Muscle of arm (tissue), 14 donors: ENCODE data around the gene GGA2. TPM values are rescaled to one million over a fixed set of nuclear protein-coding genes. Genes with fewer than 3 reads are reported as not detected.
"Not testable (repeated sequence)": the region's sequence is repeated elsewhere in the genome, so short reads cannot be mapped to it uniquely, and the experiment has no call there.

Source experiments
- DNase-seq: peaks from one replicate; pipeline ENCODE4 v3.0.0-alpha.2; 2013
- long read RNA-seq, 11 donors: transcript quantifications; one replicate each; lab custom pipeline, GENCODE V29; 2026
- polyA plus RNA-seq, 12 donors: library from polyadenylated mRNA; unstranded; fragments of 120-200 nt; gene quantifications; one replicate each; pipeline ENCODE4 v1.2.1, GENCODE V29; 2013; ENCODE audit not compliant: insufficient read length in 12 of 12

Gene GGA2
- polyA plus RNA-seq: 100 to 1,000 TPM in 9 of 12 donors, 10 to 100 TPM in 2, not detected in 1; 49.9 to 167 (median 110) TPM
- long read RNA-seq, donor 1, full-length matches to known transcripts: 5 of 5 reads
- long read RNA-seq, donor 1, partial matches to known transcripts: 0 of 5 reads
- long read RNA-seq, donor 1, other reads (novel, unspliced or antisense): 0 of 5 reads
- long read RNA-seq, donor 2, full-length matches to known transcripts: 12 of 12 reads
- long read RNA-seq, donor 2, partial matches to known transcripts: 0 of 12 reads
- long read RNA-seq, donor 2, other reads (novel, unspliced or antisense): 0 of 12 reads
- long read RNA-seq, donor 3, full-length matches to known transcripts: 7 of 7 reads
- long read RNA-seq, donor 3, partial matches to known transcripts: 0 of 7 reads
- long read RNA-seq, donor 3, other reads (novel, unspliced or antisense): 0 of 7 reads
- long read RNA-seq, donor 4, full-length matches to known transcripts: 4 of 4 reads
- long read RNA-seq, donor 4, partial matches to known transcripts: 0 of 4 reads
- long read RNA-seq, donor 4, other reads (novel, unspliced or antisense): 0 of 4 reads
- long read RNA-seq, donor 5, full-length matches to known transcripts: 13 of 50 reads
- long read RNA-seq, donor 5, partial matches to known transcripts: 37 of 50 reads
- long read RNA-seq, donor 5, other reads (novel, unspliced or antisense): 0 of 50 reads
- long read RNA-seq, donor 6, full-length matches to known transcripts: 6 of 6 reads
- long read RNA-seq, donor 6, partial matches to known transcripts: 0 of 6 reads
- long read RNA-seq, donor 6, other reads (novel, unspliced or antisense): 0 of 6 reads
- long read RNA-seq, donor 7, full-length matches to known transcripts: 3 of 3 reads
- long read RNA-seq, donor 7, partial matches to known transcripts: 0 of 3 reads
- long read RNA-seq, donor 7, other reads (novel, unspliced or antisense): 0 of 3 reads
- long read RNA-seq, donor 8, full-length matches to known transcripts: 19 of 19 reads
- long read RNA-seq, donor 8, partial matches to known transcripts: 0 of 19 reads
- long read RNA-seq, donor 8, other reads (novel, unspliced or antisense): 0 of 19 reads
- long read RNA-seq, donor 9, full-length matches to known transcripts: 5 of 5 reads
- long read RNA-seq, donor 9, partial matches to known transcripts: 0 of 5 reads
- long read RNA-seq, donor 9, other reads (novel, unspliced or antisense): 0 of 5 reads
- long read RNA-seq, donor 10, full-length matches to known transcripts: 10 of 10 reads
- long read RNA-seq, donor 10, partial matches to known transcripts: 0 of 10 reads
- long read RNA-seq, donor 10, other reads (novel, unspliced or antisense): 0 of 10 reads
- long read RNA-seq, donor 11, full-length matches to known transcripts: 6 of 6 reads
- long read RNA-seq, donor 11, partial matches to known transcripts: 0 of 6 reads
- long read RNA-seq, donor 11, other reads (novel, unspliced or antisense): 0 of 6 reads

GRCh38 chr16:23510164-23510914, at the start of gene GGA2:
TSS of gene GGA2 (minus strand) at chr16:23510494. CDS start at chr16:23510411, 83 bp downstream.
- DNase-seq: peak; percentile 87

- DNase-seq: peak; percentile 39
Observed at GRCh38 chr16:23557779-23558702, 47.7 kb upstream of the GGA2 start.

- peak; percentile 98 for DNase-seq
Observed at GRCh38 chr16:23556881-23557778, 46.8 kb upstream of the GGA2 start, which contains the start of the genes EARS2 and UBFD1. TSS of gene EARS2 (minus strand) at chr16:23557350. CDS start at chr16:23557343, 7 bp downstream. TSS of gene UBFD1 (plus strand) at chr16:23557727. CDS start at chr16:23557743, 16 bp downstream.

GRCh38 chr16:23554536-23554935, 44.2 kb upstream of the GGA2 start:
- no peak for DNase-seq

- DNase-seq: no peak
Observed at GRCh38 chr16:23552161-23552560, 41.9 kb upstream of the GGA2 start.

- no peak for DNase-seq
Observed at GRCh38 chr16:23549938-23550337, 39.6 kb upstream of the GGA2 start.

- DNase-seq: no peak
Observed at GRCh38 chr16:23544436-23544835, 34.1 kb upstream of the GGA2 start.

GRCh38 chr16:23540817-23541178, 30.5 kb upstream of the GGA2 start:
- DNase-seq: not testable (repeated sequence)

GRCh38 chr16:23539984-23540816, 29.9 kb upstream of the GGA2 start:
- no peak for DNase-seq

GRCh38 chr16:23538919-23539278, 28.6 kb upstream of the GGA2 start:
- DNase-seq: no peak

GRCh38 chr16:23537390-23537789, 27.1 kb upstream of the GGA2 start:
- DNase-seq: no peak

GRCh38 chr16:23535901-23536300, 25.6 kb upstream of the GGA2 start:
- no peak for DNase-seq

- no peak for DNase-seq
Observed at GRCh38 chr16:23534868-23535860, 24.9 kb upstream of the GGA2 start.

GRCh38 chr16:23532448-23532847, 22.2 kb upstream of the GGA2 start:
- DNase-seq: no peak

- DNase-seq: no peak
Observed at GRCh38 chr16:23530062-23530461, 19.8 kb upstream of the GGA2 start.
